ENCODE measurements around the gene CAMTA1. TPM values are rescaled to one million over a fixed set of nuclear protein-coding genes. Genes with fewer than 3 reads are reported as not detected.

The CAMTA1 gene
- total RNA-seq, 1 donor from 2014 or later: 63.8 TPM

DNA sequence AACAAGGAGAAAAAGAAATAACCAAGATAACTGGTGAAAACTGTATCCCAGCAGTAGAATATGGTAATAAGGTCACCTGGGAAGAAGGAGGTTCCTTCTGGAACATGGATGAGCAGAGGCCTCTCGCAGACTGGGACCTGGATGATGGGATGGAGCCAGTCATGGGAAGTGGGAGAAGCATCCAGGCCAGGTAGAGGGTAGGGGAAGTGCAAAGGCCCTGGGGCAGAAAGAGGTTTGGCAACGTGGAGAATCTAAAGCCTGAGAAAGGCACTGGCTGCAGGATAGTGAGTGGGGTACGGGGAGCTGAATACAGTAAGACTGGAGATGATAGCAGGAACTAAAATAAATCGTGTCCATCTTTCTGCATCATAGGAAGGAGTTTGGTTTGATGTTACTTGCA, 889.7 kb downstream of the CAMTA1 start:
- no peaks in the 10 kb centered on the region for H3K36me3 Mint-ChIP-seq (ENCODE audit: low read depth)
- H3K4me1 Mint-ChIP-seq (ENCODE audit: low read depth): no peaks in the 10 kb centered on the region
- H3K9me3 Mint-ChIP-seq (ENCODE audit: low read depth): no peaks in the 10 kb centered on the region
- DNase-seq (ENCODE audit: low spot score): no peak
- H3K4me3 Mint-ChIP-seq (ENCODE audit: unreplicated experiment): no peak overlapping the region
- H3K27me3 Mint-ChIP-seq (ENCODE audit: low read depth): peaks cover 9% of the 10 kb centered on the region
- TF ChIP-seq CTCF (IDR thresholded peaks at IDR 0.05): no peak
- H3K27ac Mint-ChIP-seq (ENCODE audit: unreplicated experiment): no peak overlapping the region

GRCh38 chr1:7675431-7676273, 890.4 kb downstream of the CAMTA1 start:
- H3K9me3 Mint-ChIP-seq (ENCODE audit: low read depth): no peaks in the 10 kb centered on the region
- H3K27me3 Mint-ChIP-seq (ENCODE audit: low read depth): peaks cover 6% of the 10 kb centered on the region
- no peaks in the 10 kb centered on the region for H3K36me3 Mint-ChIP-seq (ENCODE audit: low read depth)
- no peak for TF ChIP-seq CTCF (IDR thresholded peaks at IDR 0.05)
- no peak overlapping the region for H3K4me3 Mint-ChIP-seq (ENCODE audit: unreplicated experiment)
- no peak for DNase-seq (ENCODE audit: low spot score)
- H3K4me1 Mint-ChIP-seq (ENCODE audit: low read depth): no peaks in the 10 kb centered on the region
- no peak overlapping the region for H3K27ac Mint-ChIP-seq (ENCODE audit: unreplicated experiment)

DNA sequence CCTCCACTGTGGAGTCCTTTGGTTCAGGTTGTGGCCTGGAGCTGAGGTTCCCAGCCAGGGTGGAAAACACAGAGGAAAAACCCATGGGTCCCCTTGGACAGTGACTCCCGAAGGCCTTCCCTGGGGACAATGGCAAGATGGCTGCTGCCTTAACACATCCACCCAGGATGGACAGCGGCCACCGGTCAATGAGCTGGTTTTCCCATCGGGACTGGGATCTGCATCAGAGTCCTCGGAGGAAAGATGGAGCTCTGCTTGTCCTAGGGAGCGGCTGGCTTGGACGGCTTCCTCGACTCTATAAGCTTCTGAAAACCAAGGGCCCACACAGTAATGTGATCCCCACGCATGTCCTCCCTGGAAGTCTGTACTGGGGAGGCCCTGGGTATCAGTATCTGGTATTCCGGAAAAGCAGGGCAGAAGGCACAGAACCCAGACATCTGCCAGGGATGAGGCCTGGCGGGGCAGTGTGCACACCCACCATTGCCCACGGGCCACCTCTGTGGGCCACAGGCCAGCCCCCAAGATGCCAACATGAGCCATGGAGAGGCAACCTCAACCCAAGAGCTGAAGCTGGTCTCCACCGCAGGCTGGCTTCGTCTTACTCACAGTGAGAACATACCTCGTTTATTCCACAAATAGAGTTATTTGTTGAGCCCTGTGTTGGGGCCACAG, 891.2 kb downstream of the CAMTA1 start:
- Mint-ChIP-seq H3K36me3 (ENCODE audit: low read depth) (no peaks in the 10 kb centered on the region), H3K27me3 (ENCODE audit: low read depth) (peaks cover 6% of the 10 kb centered on the region), H3K9me3 (ENCODE audit: low read depth) (no peaks in the 10 kb centered on the region), H3K27ac (ENCODE audit: unreplicated experiment) (no peak overlapping the region), H3K4me3 (ENCODE audit: unreplicated experiment) (no peak overlapping the region), H3K4me1 (ENCODE audit: low read depth) (no peaks in the 10 kb centered on the region)
- DNase-seq (ENCODE audit: low spot score): no peak
- no peak for TF ChIP-seq CTCF (IDR thresholded peaks at IDR 0.05)

DNA sequence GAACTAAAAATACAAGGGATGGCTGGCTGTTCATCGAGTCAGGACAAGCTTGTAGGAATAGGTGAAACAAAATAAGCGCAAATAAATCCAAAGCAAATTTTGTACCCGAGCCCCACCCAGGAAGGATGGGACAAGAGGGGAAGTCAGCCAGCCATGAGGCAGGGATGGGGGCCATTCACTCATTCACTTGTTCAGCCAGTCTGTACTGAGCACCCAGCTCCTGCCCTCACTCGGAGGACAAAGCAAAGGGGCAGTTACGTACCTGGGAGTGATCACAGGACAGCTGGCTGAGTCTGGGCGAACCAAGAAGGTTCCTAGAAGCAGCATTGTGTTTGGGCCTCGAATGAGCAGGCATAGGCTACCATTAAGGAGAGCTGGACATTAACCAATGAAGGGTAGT, 891.9 kb downstream of the CAMTA1 start:
- peaks cover 3% of the 10 kb centered on the region for H3K27me3 Mint-ChIP-seq (ENCODE audit: low read depth)
- no peak for TF ChIP-seq CTCF (IDR thresholded peaks at IDR 0.05)
- no peak for DNase-seq (ENCODE audit: low spot score)

GRCh38 chr1:7677815-7678214, 892.6 kb downstream of the CAMTA1 start:
- DNase-seq (ENCODE audit: low spot score): no peak
- Mint-ChIP-seq H3K4me3 (ENCODE audit: unreplicated experiment) (no peak overlapping the region), H3K36me3 (ENCODE audit: low read depth) (no peaks in the 10 kb centered on the region), H3K9me3 (ENCODE audit: low read depth) (no peaks in the 10 kb centered on the region), H3K4me1 (ENCODE audit: low read depth) (no peaks in the 10 kb centered on the region), H3K27ac (ENCODE audit: unreplicated experiment) (no peak overlapping the region), H3K27me3 (ENCODE audit: low read depth) (peaks cover 3% of the 10 kb centered on the region)
- TF ChIP-seq CTCF (IDR thresholded peaks at IDR 0.05): no peak

More for the DNA sequence above, 891.9 kb downstream of the CAMTA1 start:
- Mint-ChIP-seq H3K9me3 (ENCODE audit: low read depth) (no peaks in the 10 kb centered on the region), H3K27ac (ENCODE audit: unreplicated experiment) (no peak overlapping the region), H3K4me3 (ENCODE audit: unreplicated experiment) (no peak overlapping the region), H3K36me3 (ENCODE audit: low read depth) (no peaks in the 10 kb centered on the region), H3K4me1 (ENCODE audit: low read depth) (no peaks in the 10 kb centered on the region)
